ENCODE measurements around the gene CLDN4. TPM values are rescaled to one million over a fixed set of nuclear protein-coding genes. Genes with fewer than 3 reads are reported as not detected.

Gene CLDN4
- total RNA-seq, 1 experiment from 2014 or later: 32.0 TPM

GRCh38 chr7:73831834-73832651 is 1.2 kb downstream of the CLDN4 start (continued):
- TF ChIP-seq, protein P1, sequence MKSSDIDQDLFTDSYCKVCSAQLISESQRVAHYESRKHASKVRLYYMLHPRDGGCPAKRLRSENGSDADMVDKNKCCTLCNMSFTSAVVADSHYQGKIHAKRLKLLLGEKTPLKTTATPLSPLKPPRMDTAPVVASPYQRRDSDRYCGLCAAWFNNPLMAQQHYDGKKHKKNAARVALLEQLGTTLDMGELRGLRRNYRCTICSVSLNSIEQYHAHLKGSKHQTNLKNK (CRISPR knock-in tag; IDR thresholded peaks at IDR 0.05): no peak
- TF ChIP-seq, protein P2, sequence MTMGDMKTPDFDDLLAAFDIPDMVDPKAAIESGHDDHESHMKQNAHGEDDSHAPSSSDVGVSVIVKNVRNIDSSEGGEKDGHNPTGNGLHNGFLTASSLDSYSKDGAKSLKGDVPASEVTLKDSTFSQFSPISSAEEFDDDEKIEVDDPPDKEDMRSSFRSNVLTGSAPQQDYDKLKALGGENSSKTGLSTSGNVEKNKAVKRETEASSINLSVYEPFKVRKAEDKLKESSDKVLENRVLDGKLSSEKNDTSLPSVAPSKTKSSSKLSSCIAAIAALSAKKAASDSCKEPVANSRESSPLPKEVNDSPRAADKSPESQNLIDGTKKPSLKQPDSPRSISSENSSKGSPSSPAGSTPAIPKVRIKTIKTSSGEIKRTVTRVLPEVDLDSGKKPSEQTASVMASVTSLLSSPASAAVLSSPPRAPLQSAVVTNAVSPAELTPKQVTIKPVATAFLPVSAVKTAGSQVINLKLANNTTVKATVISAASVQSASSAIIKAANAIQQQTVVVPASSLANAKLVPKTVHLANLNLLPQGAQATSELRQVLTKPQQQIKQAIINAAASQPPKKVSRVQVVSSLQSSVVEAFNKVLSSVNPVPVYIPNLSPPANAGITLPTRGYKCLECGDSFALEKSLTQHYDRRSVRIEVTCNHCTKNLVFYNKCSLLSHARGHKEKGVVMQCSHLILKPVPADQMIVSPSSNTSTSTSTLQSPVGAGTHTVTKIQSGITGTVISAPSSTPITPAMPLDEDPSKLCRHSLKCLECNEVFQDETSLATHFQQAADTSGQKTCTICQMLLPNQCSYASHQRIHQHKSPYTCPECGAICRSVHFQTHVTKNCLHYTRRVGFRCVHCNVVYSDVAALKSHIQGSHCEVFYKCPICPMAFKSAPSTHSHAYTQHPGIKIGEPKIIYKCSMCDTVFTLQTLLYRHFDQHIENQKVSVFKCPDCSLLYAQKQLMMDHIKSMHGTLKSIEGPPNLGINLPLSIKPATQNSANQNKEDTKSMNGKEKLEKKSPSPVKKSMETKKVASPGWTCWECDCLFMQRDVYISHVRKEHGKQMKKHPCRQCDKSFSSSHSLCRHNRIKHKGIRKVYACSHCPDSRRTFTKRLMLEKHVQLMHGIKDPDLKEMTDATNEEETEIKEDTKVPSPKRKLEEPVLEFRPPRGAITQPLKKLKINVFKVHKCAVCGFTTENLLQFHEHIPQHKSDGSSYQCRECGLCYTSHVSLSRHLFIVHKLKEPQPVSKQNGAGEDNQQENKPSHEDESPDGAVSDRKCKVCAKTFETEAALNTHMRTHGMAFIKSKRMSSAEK (CRISPR knock-in tag; IDR thresholded peaks at IDR 0.05; ENCODE audit: borderline replicate concordance): no peak
- TF ChIP-seq FOXK1 (CRISPR knock-in tag; IDR thresholded peaks at IDR 0.05) (peak; percentile 81), SMAD3 (CRISPR knock-in tag; IDR thresholded peaks at IDR 0.05; ENCODE audit: borderline replicate concordance) (0 out of 2 replicates have a peak, but pooled peaks have one; percentile 45), FOXP1 (CRISPR knock-in tag; IDR thresholded peaks at IDR 0.05; ENCODE audit: borderline replicate concordance) (peak; percentile 37; the same call in 1 of the 2 replicates), FOXP4 (CRISPR knock-in tag; IDR thresholded peaks at IDR 0.05) (peak; percentile 96), TCF7 (CRISPR knock-in tag; IDR thresholded peaks at IDR 0.05; ENCODE audit: low read depth) (no peak), MAX (CRISPR knock-in tag; IDR thresholded peaks at IDR 0.05) (peak; percentile 74; the same call in 1 of the 2 replicates), CREB1 (CRISPR knock-in tag; IDR thresholded peaks at IDR 0.05) (0 out of 2 replicates have a peak, but pooled peaks have one; percentile 37), NR3C1 (CRISPR knock-in tag; conservative IDR thresholded peaks at IDR 0.05; ENCODE audit: low read depth) (no peak), CBFB (CRISPR knock-in tag; IDR thresholded peaks at IDR 0.05; ENCODE audit: low read depth) (peak; percentile 81; the same call in 1 of the 2 replicates), EMX1 (CRISPR knock-in tag; IDR thresholded peaks at IDR 0.05) (0 out of 2 replicates have a peak, but pooled peaks have one; percentile 16), ATF3 (CRISPR knock-in tag; conservative IDR thresholded peaks at IDR 0.05) (no peak), AFF4 (CRISPR knock-in tag; IDR thresholded peaks at IDR 0.05; ENCODE audit: borderline replicate concordance) (no peak), SP1 (CRISPR knock-in tag; conservative IDR thresholded peaks at IDR 0.05) (peak; percentile 70), ELF4 (CRISPR knock-in tag; IDR thresholded peaks at IDR 0.05; ENCODE audit: low read depth) (no peak), ZNF219 (CRISPR knock-in tag; IDR thresholded peaks at IDR 0.05; ENCODE audit: borderline replicate concordance) (0 out of 2 replicates have a peak, but pooled peaks have one; percentile 38), ZNF138 (CRISPR knock-in tag; conservative IDR thresholded peaks at IDR 0.05) (0 out of 2 replicates have a peak, but pooled peaks have one; percentile 20)
- TF ChIP-seq, protein P3, sequence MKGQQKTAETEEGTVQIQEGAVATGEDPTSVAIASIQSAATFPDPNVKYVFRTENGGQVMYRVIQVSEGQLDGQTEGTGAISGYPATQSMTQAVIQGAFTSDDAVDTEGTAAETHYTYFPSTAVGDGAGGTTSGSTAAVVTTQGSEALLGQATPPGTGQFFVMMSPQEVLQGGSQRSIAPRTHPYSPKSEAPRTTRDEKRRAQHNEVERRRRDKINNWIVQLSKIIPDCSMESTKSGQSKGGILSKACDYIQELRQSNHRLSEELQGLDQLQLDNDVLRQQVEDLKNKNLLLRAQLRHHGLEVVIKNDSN (CRISPR knock-in tag; IDR thresholded peaks at IDR 0.05): peak; percentile 34; the same call in 1 of the 2 replicates
- TF ChIP-seq, protein P4, sequence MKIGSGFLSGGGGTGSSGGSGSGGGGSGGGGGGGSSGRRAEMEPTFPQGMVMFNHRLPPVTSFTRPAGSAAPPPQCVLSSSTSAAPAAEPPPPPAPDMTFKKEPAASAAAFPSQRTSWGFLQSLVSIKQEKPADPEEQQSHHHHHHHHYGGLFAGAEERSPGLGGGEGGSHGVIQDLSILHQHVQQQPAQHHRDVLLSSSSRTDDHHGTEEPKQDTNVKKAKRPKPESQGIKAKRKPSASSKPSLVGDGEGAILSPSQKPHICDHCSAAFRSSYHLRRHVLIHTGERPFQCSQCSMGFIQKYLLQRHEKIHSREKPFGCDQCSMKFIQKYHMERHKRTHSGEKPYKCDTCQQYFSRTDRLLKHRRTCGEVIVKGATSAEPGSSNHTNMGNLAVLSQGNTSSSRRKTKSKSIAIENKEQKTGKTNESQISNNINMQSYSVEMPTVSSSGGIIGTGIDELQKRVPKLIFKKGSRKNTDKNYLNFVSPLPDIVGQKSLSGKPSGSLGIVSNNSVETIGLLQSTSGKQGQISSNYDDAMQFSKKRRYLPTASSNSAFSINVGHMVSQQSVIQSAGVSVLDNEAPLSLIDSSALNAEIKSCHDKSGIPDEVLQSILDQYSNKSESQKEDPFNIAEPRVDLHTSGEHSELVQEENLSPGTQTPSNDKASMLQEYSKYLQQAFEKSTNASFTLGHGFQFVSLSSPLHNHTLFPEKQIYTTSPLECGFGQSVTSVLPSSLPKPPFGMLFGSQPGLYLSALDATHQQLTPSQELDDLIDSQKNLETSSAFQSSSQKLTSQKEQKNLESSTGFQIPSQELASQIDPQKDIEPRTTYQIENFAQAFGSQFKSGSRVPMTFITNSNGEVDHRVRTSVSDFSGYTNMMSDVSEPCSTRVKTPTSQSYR (CRISPR knock-in tag; IDR thresholded peaks at IDR 0.05): peak; percentile 98
